HEK293 (cell line): Measurements from ENCODE around the gene PPP5C.

Source experiments
- KLF17 ChIP-seq: fragments of 450-650 bp; formaldehyde crosslinking; IDR thresholded peaks from 2 replicates; pipeline ENCODE4 v1.5.1; 2016; ENCODE audit warnings: missing biosample characterization, missing genetic modification characterization
- OSR2 ChIP-seq: fragments of 450-650 bp; formaldehyde crosslinking; IDR thresholded peaks from 2 replicates; pipeline ENCODE4 v1.5.1; 2016; ENCODE audit warnings: missing biosample characterization, missing genetic modification characterization
- ZBTB1 ChIP-seq: fragments of 450-650 bp; formaldehyde crosslinking; IDR thresholded peaks from 2 replicates; pipeline ENCODE4 v1.5.1; 2016; ENCODE audit warnings: missing biosample characterization, missing genetic modification characterization
- ZNF18 ChIP-seq: fragments of 450-650 bp; formaldehyde crosslinking; IDR thresholded peaks from 2 replicates; pipeline ENCODE4 v1.5.1; 2016; ENCODE audit warnings: missing biosample characterization, missing genetic modification characterization
- ZNF311 ChIP-seq: fragments of 450-650 bp; formaldehyde crosslinking; IDR thresholded peaks from 2 replicates; pipeline ENCODE4 v1.5.1; 2017; ENCODE audit warnings: missing biosample characterization, missing genetic modification characterization, borderline replicate concordance
- ZNF621 ChIP-seq: fragments of 450-650 bp; formaldehyde crosslinking; IDR thresholded peaks from 2 replicates; pipeline ENCODE4 v1.5.1; 2017; ENCODE audit warnings: missing biosample characterization, missing genetic modification characterization
- ZNF677 ChIP-seq: fragments of 450-650 bp; IDR thresholded peaks from 2 replicates; pipeline ENCODE4 v1.5.0; 2018; ENCODE audit warnings: missing biosample characterization, mild to moderate bottlenecking, missing genetic modification characterization, moderate library complexity
- TF ChIP-seq, protein P1 (sequence below): fragments of 450-650 bp; formaldehyde crosslinking; IDR thresholded peaks from 2 replicates; pipeline ENCODE4 v1.5.1; 2016; ENCODE audit warnings: missing biosample characterization, missing genetic modification characterization
- TF ChIP-seq, protein P2 (sequence below): fragments of 450-650 bp; formaldehyde crosslinking; IDR thresholded peaks from 2 replicates; pipeline ENCODE4 v1.5.1; 2016; ENCODE audit warnings: missing biosample characterization, missing genetic modification characterization

DNA sequence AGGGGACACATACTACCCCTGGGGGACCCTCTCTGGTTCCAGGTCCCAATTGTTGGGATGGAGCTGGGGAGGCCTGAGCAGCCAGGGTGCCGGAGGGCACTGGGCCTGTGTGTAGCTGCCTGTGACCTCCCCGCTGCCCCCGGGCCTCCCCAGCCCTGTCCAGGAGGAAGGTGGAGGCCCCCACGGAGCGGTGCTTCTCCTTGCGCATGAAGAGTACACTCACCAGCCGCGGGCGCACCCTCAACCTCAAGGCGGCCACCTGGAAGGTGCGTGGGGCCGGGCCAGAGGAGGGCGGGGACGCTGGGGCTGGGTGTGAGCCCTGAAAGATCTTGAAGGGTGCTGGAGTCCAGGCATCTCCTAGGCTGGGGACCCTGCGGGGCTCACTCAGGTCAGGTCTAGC, 38.4 kb upstream of the PPP5C start:
- no peak for TF ChIP-seq OSR2 (tag by site-specific recombination)
- TF ChIP-seq, protein P1, sequence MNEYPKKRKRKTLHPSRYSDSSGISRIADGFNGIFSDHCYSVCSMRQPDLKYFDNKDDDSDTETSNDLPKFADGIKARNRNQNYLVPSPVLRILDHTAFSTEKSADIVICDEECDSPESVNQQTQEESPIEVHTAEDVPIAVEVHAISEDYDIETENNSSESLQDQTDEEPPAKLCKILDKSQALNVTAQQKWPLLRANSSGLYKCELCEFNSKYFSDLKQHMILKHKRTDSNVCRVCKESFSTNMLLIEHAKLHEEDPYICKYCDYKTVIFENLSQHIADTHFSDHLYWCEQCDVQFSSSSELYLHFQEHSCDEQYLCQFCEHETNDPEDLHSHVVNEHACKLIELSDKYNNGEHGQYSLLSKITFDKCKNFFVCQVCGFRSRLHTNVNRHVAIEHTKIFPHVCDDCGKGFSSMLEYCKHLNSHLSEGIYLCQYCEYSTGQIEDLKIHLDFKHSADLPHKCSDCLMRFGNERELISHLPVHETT = no peak
- TF ChIP-seq, protein P2, sequence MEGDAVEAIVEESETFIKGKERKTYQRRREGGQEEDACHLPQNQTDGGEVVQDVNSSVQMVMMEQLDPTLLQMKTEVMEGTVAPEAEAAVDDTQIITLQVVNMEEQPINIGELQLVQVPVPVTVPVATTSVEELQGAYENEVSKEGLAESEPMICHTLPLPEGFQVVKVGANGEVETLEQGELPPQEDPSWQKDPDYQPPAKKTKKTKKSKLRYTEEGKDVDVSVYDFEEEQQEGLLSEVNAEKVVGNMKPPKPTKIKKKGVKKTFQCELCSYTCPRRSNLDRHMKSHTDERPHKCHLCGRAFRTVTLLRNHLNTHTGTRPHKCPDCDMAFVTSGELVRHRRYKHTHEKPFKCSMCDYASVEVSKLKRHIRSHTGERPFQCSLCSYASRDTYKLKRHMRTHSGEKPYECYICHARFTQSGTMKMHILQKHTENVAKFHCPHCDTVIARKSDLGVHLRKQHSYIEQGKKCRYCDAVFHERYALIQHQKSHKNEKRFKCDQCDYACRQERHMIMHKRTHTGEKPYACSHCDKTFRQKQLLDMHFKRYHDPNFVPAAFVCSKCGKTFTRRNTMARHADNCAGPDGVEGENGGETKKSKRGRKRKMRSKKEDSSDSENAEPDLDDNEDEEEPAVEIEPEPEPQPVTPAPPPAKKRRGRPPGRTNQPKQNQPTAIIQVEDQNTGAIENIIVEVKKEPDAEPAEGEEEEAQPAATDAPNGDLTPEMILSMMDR = no peak
- TF ChIP-seq ZNF311 (tag by site-specific recombination) = no peak
- TF ChIP-seq ZNF18 = no peak
- TF ChIP-seq ZBTB1 (tag by site-specific recombination) = no peak
- TF ChIP-seq ZNF621 = no peak
- no peak for TF ChIP-seq ZNF677 (tag by site-specific recombination)
- no peak for TF ChIP-seq KLF17 (tag by site-specific recombination)
